Motor neuron (in vitro differentiated cells): Measurements from ENCODE around the gene RCC1. TPM values are rescaled to one million over a fixed set of nuclear protein-coding genes. Genes with fewer than 3 reads are reported as not detected.
"Not testable (repeated sequence)": the region's sequence is repeated elsewhere in the genome, so short reads cannot be mapped to it uniquely, and the experiment has no call there.

Experiments used
- ATAC-seq, 8 experiments: fragments of 200-7000 bp; cut with Tn5 transposase; replicated peaks in 6 of 8; 2 replicates each; pipeline ENCODE4 v1.8.0; 2021; ENCODE audit warnings: mild to moderate bottlenecking in 8 of 8, moderate library complexity in 8 of 8
- H3K27ac ChIP-seq, 2 donors: fragments of 250-450 bp; sonication (Bioruptor Pico); 2 replicates each; pipeline ENCODE4 v1.9.0; 2021; ENCODE audit warnings: antibody characterized with exemption in 2 of 2, mild to moderate bottlenecking in 2 of 2, moderate library complexity in 1 of 2
- H3K4me1 ChIP-seq, 2 donors: fragments of 250-450 bp; sonication (Bioruptor Pico); replicated peaks in 1 of 2; 2 replicates each; pipeline ENCODE4 v1.6.1; 2021; ENCODE audit warnings: antibody characterized with exemption in 2 of 2, mild to moderate bottlenecking in 2 of 2, moderate library complexity in 1 of 2
- H3K4me3 ChIP-seq, 5 donors: fragments of 250-450 bp; sonication (Bioruptor Pico); 2 replicates each; pipeline ENCODE4 v1.9.0; 2021; ENCODE audit warnings: antibody characterized with exemption in 5 of 5, mild to moderate bottlenecking in 5 of 5, moderate library complexity in 4 of 5
- WGBS, 10 experiments: fragments of 450-650 bp; shearing (Covaris generic); methylation state at CpG; one replicate each; pipeline ENCODE4 v1.0.0; 2022; 5-methylcytosine and 5-hydroxymethylcytosine counted together
- in situ Hi-C, 9 experiments: fragments of 400-800 bp; cut with MboI; loops; one replicate each; pipeline ENCODE4 v1.15.0; 2021; ENCODE audit warnings: low sequenced_read_pairs in 9 of 9, low pct_unique_long_range_greater_than_20kb in 2 of 9; ENCODE audit not compliant: unreplicated experiment in 9 of 9
- total RNA-seq, 8 experiments: library from RNA; unstranded; fragments of 300-600 nt; gene quantifications; 2 replicates each; pipeline versions ENCODE4 v1.2.3 to v1.2.4, GENCODE V29; 2022

Gene RCC1
- total RNA-seq, 8 experiments from 2014 or later, result 8.4 to 76.8 (median 16.3) TPM

- H3K4me3 ChIP-seq, result no peak overlapping the region
- H3K27ac ChIP-seq, result no peak overlapping the region
- in situ Hi-C loops, result no loop called here
- H3K4me1 ChIP-seq, result no peaks in the 10 kb centered on the region
- WGBS, 10 experiments, result 80 to 95% (median 86%) methylated on average over 1 to 8 of the region's 8 CpGs; no CpG with 5 or more reads in 3 of the 10 experiments
- no peak for ATAC-seq
Measured at GRCh38 chr1:28537457-28538199, 31.8 kb downstream of the RCC1 start.

GRCh38 chr1:28538286-28538685 lies 32.4 kb downstream of the RCC1 start:
- in situ Hi-C loops, result no loop called here
- H3K4me3 ChIP-seq, result no peak overlapping the region
- H3K27ac ChIP-seq, result no peak overlapping the region
- no peaks in the 10 kb centered on the region for H3K4me1 ChIP-seq
- 83 to 100% (median 95%) methylated on average over 1 to 5 of the region's 6 CpGs; no CpG with 5 or more reads in 5 of the 10 experiments for WGBS, 10 experiments
- ATAC-seq, result no peak

DNA sequence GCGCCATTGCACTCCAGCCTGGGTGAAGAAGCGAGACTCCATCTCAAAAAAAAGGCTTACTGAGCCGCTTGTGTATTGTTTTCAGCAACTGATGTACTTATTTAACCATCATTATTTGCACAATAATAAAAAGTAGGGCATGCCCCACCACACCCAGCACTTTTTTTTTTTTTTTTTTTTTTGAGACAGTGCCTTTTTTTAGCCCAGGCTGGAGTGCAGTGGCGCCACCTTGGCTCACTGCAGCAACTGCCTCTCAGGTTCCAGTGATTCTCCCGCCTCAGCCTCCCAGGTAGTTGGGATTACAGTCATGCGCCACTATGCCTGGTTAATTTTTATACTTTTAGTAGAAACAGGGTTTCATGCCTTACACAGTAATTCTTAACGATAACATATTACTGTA lies 34.8 kb downstream of the RCC1 start:
- Histone ChIP-seq H3K27ac (no peak overlapping the region), H3K4me3 (no peak overlapping the region), H3K4me1 (no peaks in the 10 kb centered on the region)
- in situ Hi-C loops, result no loop called here
- ATAC-seq, result peak in 3 of 8 experiments; percentile 31 to 70 (median 50)
- WGBS, 10 experiments, result 70 to 100% (median 90%) methylated on average over 1 to 6 of the region's 7 CpGs; no CpG with 5 or more reads in 3 of the 10 experiments

- H3K4me3 ChIP-seq, H3K27ac ChIP-seq, H3K4me1 ChIP-seq, in situ Hi-C loops: not testable (repeated sequence)
- peak in 1 of 8 experiments; percentile 86 for ATAC-seq
- WGBS, 10 experiments, result 67 to 100% (median 88%) methylated on average over 1 to 7 of the region's 8 CpGs
Measured at GRCh38 chr1:28541414-28542015, 35.7 kb downstream of the RCC1 start.

- no peak overlapping the region for H3K27ac ChIP-seq
- WGBS, 10 experiments, result 71 to 100% (median 96%) methylated on average over 1 to 4 of the region's 4 CpGs; no CpG with 5 or more reads in 3 of the 10 experiments
- H3K4me1 ChIP-seq, result no peaks in the 10 kb centered on the region
- no peak for ATAC-seq
- no peak overlapping the region for H3K4me3 ChIP-seq
- in situ Hi-C loops, result no loop called here
Measured at GRCh38 chr1:28545246-28545628, 39.4 kb downstream of the RCC1 start.

DNA sequence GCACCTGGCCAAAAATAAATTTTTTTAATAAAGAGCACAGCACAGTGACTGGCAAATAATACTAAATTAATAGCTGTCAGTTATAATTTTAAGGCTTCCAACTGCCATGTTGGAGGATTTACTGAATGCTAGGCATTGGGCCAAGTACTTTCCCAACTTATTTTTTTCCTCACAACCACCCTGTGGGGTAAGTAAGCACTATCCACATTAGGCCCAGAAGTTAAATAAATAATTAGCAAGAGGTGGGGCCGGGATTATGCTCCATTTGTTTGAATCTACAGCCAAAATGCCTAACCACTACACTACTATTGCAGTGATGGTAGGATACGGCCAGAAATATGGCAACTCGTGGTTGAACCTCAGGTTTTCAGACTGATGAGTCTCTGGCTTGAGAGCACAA lies 42.5 kb downstream of the RCC1 start:
- peaks cover 0 to 3% of the 10 kb centered on the region in 2 donors for H3K4me1 ChIP-seq
- WGBS, 10 experiments, result 30 to 88% (median 76%) methylated on average over 1 to 3 of the region's 3 CpGs; no CpG with 5 or more reads in 2 of the 10 experiments
- no peak overlapping the region for H3K27ac ChIP-seq
- no peak overlapping the region for H3K4me3 ChIP-seq
- no peak for ATAC-seq
- in situ Hi-C loops, result no loop called here

GRCh38 chr1:28551381-28551780 lies 45.5 kb downstream of the RCC1 start:
- H3K4me3 ChIP-seq, result no peak overlapping the region
- WGBS, 10 experiments, result 60 to 100% (median 94%) methylated on average over 1 to 5 of the region's 6 CpGs; no CpG with 5 or more reads in 2 of the 10 experiments
- ATAC-seq, result no peak

GRCh38 chr1:28552758-28553663 lies 47.2 kb downstream of the RCC1 start, which contains the start of gene TRNAU1AP:
TSS of gene TRNAU1AP (plus strand) at chr1:28553085. CDS start at chr1:28553111, 26 bp downstream.
- in situ Hi-C loops, result no loop called here
- peak within 1 kb of the TSS; percentile 52 to 83 (median 67) for H3K4me3 ChIP-seq
- ATAC-seq, result peak; percentile 88 to 94 (median 92)
- peaks cover 5 to 8% of the 10 kb centered on the region in 2 donors for H3K4me1 ChIP-seq
- WGBS, 10 experiments, result 0 to 2% (median 0%) methylated on average over 1 to 41 of the region's 63 CpGs; no CpG with 5 or more reads in 3 of the 10 experiments
- peak within 1 kb of the TSS; percentile 71 to 83 for H3K27ac ChIP-seq

More at GRCh38 chr1:28551381-28551780, 45.5 kb downstream of the RCC1 start:
- in situ Hi-C loops, result no loop called here
- H3K27ac ChIP-seq, result no peak overlapping the region
- H3K4me1 ChIP-seq, result peaks cover 5 to 8% of the 10 kb centered on the region in 2 donors

GRCh38 chr1:28560886-28561285 lies 55.0 kb downstream of the RCC1 start:
- no peak for ATAC-seq
- Histone ChIP-seq H3K4me1 (no peaks in the 10 kb centered on the region), H3K4me3 (no peak overlapping the region), H3K27ac (no peak overlapping the region)
- in situ Hi-C loops, result no loop called here
- 50 to 100% (median 91%) methylated on average over 1 to 3 of the region's 3 CpGs; no CpG with 5 or more reads in 1 of the 10 experiments for WGBS, 10 experiments

DNA sequence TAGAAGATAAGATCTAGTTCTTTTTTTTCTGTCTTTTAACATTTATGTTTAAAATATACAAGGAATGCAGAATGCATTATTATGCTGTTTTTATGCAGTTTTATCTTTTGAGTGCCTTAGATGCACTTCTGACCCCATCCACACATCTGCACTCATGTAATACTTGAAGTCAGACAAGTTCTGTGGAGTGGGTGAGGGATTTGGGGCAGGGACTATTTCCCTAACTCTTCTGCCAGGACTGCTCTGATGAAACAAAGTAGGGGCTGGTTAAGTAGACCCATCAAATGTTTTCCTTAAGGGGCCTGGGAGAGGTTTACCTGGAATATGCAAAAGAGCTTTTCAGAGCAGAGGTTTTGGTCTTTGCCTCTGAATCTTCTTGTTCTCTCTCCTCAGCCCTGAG lies 58.5 kb downstream of the RCC1 start:
- Histone ChIP-seq H3K4me1 (no peaks in the 10 kb centered on the region), H3K4me3 (no peak overlapping the region), H3K27ac (no peak overlapping the region)
- peak in 2 of 8 experiments; percentile 30 to 83 for ATAC-seq
- in situ Hi-C loops, result no loop called here

DNA sequence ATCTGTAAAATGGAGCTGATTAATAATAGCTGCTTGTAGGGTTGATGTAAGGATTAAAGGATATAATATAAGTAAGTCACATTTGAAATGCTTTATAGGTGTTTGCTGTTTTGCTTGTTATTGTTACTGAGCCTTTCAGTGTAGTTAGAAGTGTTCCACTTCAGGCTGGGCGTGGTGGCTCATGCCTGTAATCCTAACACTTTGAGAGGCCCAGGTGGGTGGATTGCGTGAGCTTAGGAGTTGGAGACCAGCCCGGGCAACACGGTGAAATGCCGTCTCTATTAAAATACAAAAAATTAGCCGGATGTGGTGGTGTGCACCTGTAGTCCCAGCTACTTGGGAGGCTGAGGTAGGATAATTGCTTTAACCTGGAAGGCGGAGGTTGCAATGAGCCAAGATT lies 59.2 kb downstream of the RCC1 start:
- Histone ChIP-seq H3K4me1 (no peaks in the 10 kb centered on the region), H3K27ac (no peak overlapping the region), H3K4me3 (no peak overlapping the region)
- no peak for ATAC-seq
- 80 to 100% (median 96%) methylated on average over 1 to 7 of the region's 7 CpGs; no CpG with 5 or more reads in 3 of the 10 experiments for WGBS, 10 experiments
- in situ Hi-C loops, result no loop called here

DNA sequence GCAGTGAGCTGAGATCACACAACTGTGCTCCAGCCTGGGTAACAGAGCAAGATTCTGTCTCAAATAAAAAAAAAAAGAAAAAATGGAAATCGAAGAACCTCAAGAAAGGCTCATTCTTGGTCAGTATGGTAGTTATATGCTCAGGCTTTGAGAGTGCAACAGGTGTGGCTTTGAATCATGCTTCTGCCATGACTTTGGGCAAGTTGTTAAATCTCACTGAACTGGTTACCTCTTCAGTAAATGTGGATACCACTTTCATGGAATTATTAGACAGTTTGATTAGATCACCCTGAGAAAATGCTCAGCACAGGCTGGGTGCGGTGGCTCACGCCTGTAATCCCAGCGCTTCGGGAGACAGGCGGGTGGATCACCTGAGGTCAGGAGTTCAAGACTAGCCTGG lies 59.9 kb downstream of the RCC1 start:
- in situ Hi-C loops, result no loop called here
- no peak overlapping the region for H3K4me3 ChIP-seq
- H3K27ac ChIP-seq, result no peak overlapping the region
- H3K4me1 ChIP-seq, result no peaks in the 10 kb centered on the region
- ATAC-seq, result no peak
- WGBS, 10 experiments, result 89 to 100% (median 94%) methylated on average over 1 to 6 of the region's 6 CpGs; no CpG with 5 or more reads in 4 of the 10 experiments

- no peak overlapping the region for H3K27ac ChIP-seq
- H3K4me1 ChIP-seq, result no peaks in the 10 kb centered on the region
- WGBS, 10 experiments, result 83 to 100% (median 96%) methylated on average over 1 to 2 of the region's 2 CpGs; no CpG with 5 or more reads in 2 of the 10 experiments
- no peak for ATAC-seq
- H3K4me3 ChIP-seq, result no peak overlapping the region
- in situ Hi-C loops, result no loop called here
Measured at GRCh38 chr1:28566931-28567330, 61.1 kb downstream of the RCC1 start.
